ENCODE measurements around the gene MTX2.

Gene MTX2

GRCh38 chr2:176272870-176273459 is 3.7 kb downstream of the MTX2 start:
- TF ChIP-seq GATA3 (IDR thresholded peaks at IDR 0.05; ENCODE audit: low read depth, low read length), result no peak
- no peak for TF ChIP-seq GATA2 (IDR thresholded peaks at IDR 0.05; ENCODE audit: low read depth, low read length)

GRCh38 chr2:176278927-176279326 is 9.7 kb downstream of the MTX2 start:
- TF ChIP-seq GATA2 (IDR thresholded peaks at IDR 0.05; ENCODE audit: low read depth, low read length) (no peak), GATA3 (IDR thresholded peaks at IDR 0.05; ENCODE audit: low read depth, low read length) (no peak)

- TF ChIP-seq GATA2 (IDR thresholded peaks at IDR 0.05; ENCODE audit: low read depth, low read length) (no peak), GATA3 (IDR thresholded peaks at IDR 0.05; ENCODE audit: low read depth, low read length) (no peak)
These were observed 10.9 kb downstream of the MTX2 start for GRCh38 chr2:176280156-176280555.

- TF ChIP-seq GATA2 (IDR thresholded peaks at IDR 0.05; ENCODE audit: low read depth, low read length), result no peak
- TF ChIP-seq GATA3 (IDR thresholded peaks at IDR 0.05; ENCODE audit: low read depth, low read length), result no peak
These were observed 11.8 kb downstream of the MTX2 start for GRCh38 chr2:176280867-176281658.

GRCh38 chr2:176283291-176284068 is 14.2 kb downstream of the MTX2 start:
- TF ChIP-seq GATA3 (IDR thresholded peaks at IDR 0.05; ENCODE audit: low read depth, low read length) (no peak), GATA2 (IDR thresholded peaks at IDR 0.05; ENCODE audit: low read depth, low read length) (no peak)

GRCh38 chr2:176284461-176285049 is 15.3 kb downstream of the MTX2 start:
- no peak for TF ChIP-seq GATA2 (IDR thresholded peaks at IDR 0.05; ENCODE audit: low read depth, low read length)
- TF ChIP-seq GATA3 (IDR thresholded peaks at IDR 0.05; ENCODE audit: low read depth, low read length), result no peak

GRCh38 chr2:176285321-176285720 is 16.1 kb downstream of the MTX2 start:
- TF ChIP-seq GATA2 (IDR thresholded peaks at IDR 0.05; ENCODE audit: low read depth, low read length), result no peak
- no peak for TF ChIP-seq GATA3 (IDR thresholded peaks at IDR 0.05; ENCODE audit: low read depth, low read length)

GRCh38 chr2:176291335-176291734 is 22.1 kb downstream of the MTX2 start:
- TF ChIP-seq GATA3 (IDR thresholded peaks at IDR 0.05; ENCODE audit: low read depth, low read length) (no peak), GATA2 (IDR thresholded peaks at IDR 0.05; ENCODE audit: low read depth, low read length) (no peak)

- no peak for TF ChIP-seq GATA3 (IDR thresholded peaks at IDR 0.05; ENCODE audit: low read depth, low read length)
- TF ChIP-seq GATA2 (IDR thresholded peaks at IDR 0.05; ENCODE audit: low read depth, low read length), result no peak
These were observed 22.6 kb downstream of the MTX2 start for GRCh38 chr2:176291809-176292283.

GRCh38 chr2:176292608-176293007 is 23.4 kb downstream of the MTX2 start:
- no peak for TF ChIP-seq GATA3 (IDR thresholded peaks at IDR 0.05; ENCODE audit: low read depth, low read length)
- TF ChIP-seq GATA2 (IDR thresholded peaks at IDR 0.05; ENCODE audit: low read depth, low read length), result no peak

- TF ChIP-seq GATA3 (IDR thresholded peaks at IDR 0.05; ENCODE audit: low read depth, low read length) (no peak), GATA2 (IDR thresholded peaks at IDR 0.05; ENCODE audit: low read depth, low read length) (no peak)
These were observed 24.1 kb downstream of the MTX2 start for GRCh38 chr2:176293334-176293733.

GRCh38 chr2:176297067-176297466 is 27.8 kb downstream of the MTX2 start:
- TF ChIP-seq GATA3 (IDR thresholded peaks at IDR 0.05; ENCODE audit: low read depth, low read length), result no peak
- 0 out of 2 replicates have a peak, but pooled peaks have one; percentile 34 for TF ChIP-seq GATA2 (IDR thresholded peaks at IDR 0.05; ENCODE audit: low read depth, low read length)

GRCh38 chr2:176297737-176298136 is 28.5 kb downstream of the MTX2 start:
- TF ChIP-seq GATA2 (IDR thresholded peaks at IDR 0.05; ENCODE audit: low read depth, low read length), result no peak
- TF ChIP-seq GATA3 (IDR thresholded peaks at IDR 0.05; ENCODE audit: low read depth, low read length), result no peak

- TF ChIP-seq GATA3 (IDR thresholded peaks at IDR 0.05; ENCODE audit: low read depth, low read length) (no peak), GATA2 (IDR thresholded peaks at IDR 0.05; ENCODE audit: low read depth, low read length) (no peak)
These were observed 48.0 kb downstream of the MTX2 start for GRCh38 chr2:176317199-176317598.
